Measurements from ENCODE around the gene THAP8.

DNA sequence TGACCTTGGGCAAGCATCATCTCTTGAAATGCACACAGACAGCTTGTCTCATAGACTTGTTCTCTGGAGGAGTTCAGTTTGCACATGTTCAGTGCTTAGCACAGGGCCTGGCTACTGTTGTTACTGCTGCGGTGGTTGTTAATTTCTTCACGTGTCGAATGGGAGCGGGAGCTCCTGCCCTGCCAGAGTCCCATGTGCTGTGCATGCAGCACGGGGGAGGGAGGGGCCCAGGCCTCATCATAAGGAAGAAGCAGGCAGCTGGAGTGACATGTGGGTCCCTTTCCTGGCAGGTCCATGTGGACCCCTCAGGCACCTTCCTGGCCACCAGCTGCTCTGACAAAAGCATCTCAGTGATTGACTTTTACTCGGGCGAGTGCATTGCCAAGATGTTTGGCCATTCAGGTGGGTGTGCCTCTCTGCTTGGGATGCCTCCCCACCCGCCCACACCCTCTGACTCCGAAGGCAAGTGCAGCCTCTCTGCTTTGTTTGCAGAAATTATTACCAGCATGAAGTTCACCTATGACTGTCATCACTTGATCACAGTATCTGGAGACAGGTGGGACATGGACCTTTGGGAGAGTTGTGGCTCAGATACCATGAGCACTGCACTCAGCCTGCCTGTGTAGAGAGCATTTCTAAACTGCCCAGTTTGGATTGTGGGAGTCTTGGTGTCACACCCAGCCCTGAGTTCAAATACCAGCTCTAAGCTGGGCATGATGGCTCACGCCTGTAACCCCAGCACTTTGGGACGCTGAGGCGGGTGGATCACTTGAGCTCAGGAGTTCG lies 37.0 kb upstream of the THAP8 start:
- no peak for TF ChIP-seq EZH2 (optimal IDR thresholded peaks at IDR 0.05; ENCODE audit: low read depth, low read length)
- no peak for TF ChIP-seq CTCF (IDR thresholded peaks at IDR 0.05; ENCODE audit: low read length)
